K562 (cell line): ENCODE measurements around the gene MRPL11. TPM values are rescaled to one million over a fixed set of nuclear protein-coding genes. Genes with fewer than 3 reads are reported as not detected.

Source experiments
- CREB3 ChIP-seq: fragments of 450-650 bp; conservative IDR thresholded peaks from 2 replicates; pipeline ENCODE4 v1.6.1; 2016; ENCODE audit warnings: missing genetic modification characterization, low read depth, mild to moderate bottlenecking, missing compliant biosample characterization, moderate library complexity
- E2F5 ChIP-seq: sonication (generic); formaldehyde crosslinking; IDR thresholded peaks from 2 replicates; pipeline ENCODE4 v1.8.0; 2022; ENCODE audit warnings: mild to moderate bottlenecking, missing genetic modification reagents
- ELK3 ChIP-seq: fragments of 450-650 bp; formaldehyde crosslinking; IDR thresholded peaks from 2 replicates; pipeline ENCODE4 v1.4.0; 2020; ENCODE audit warnings: mild to moderate bottlenecking
- ETS1 ChIP-seq: conservative IDR thresholded peaks from 2 replicates; pipeline ENCODE4 v1.6.1; 2011; ENCODE audit warnings: low read depth, mild to moderate bottlenecking, low read length; ENCODE audit not compliant: control insufficient read depth
- HMGXB4 ChIP-seq: sonication (generic); formaldehyde crosslinking; IDR thresholded peaks from 2 replicates; pipeline ENCODE4 v1.8.1; 2023; ENCODE audit warnings: mild to moderate bottlenecking, missing genetic modification reagents
- HNRNPL ChIP-seq: fragments of 200-400 bp; formaldehyde crosslinking; IDR thresholded peaks from 2 replicates; pipeline ENCODE4 v1.6.1; 2017; ENCODE audit warnings: low read depth, mild to moderate bottlenecking, low read length
- KDM1A ChIP-seq, 2 experiments: fragments of 450-650 bp; IDR thresholded peaks; 2 replicates each; pipeline ENCODE4 v1.6.1; 2016; ENCODE audit warnings: mild to moderate bottlenecking in 2 of 2
- MCM5 ChIP-seq: fragments of 450-650 bp; IDR thresholded peaks from 2 replicates; pipeline ENCODE4 v1.6.1; 2016; ENCODE audit warnings: low read depth
- MLLT1 ChIP-seq, 2 experiments: fragments of 450-650 bp; IDR thresholded peaks; 2 replicates each; pipeline ENCODE4 v1.6.1; 2016
- PPARD ChIP-seq: fragments of 250-450 bp; sonication (Bioruptor Pico); IDR thresholded peaks from 2 replicates; pipeline ENCODE4 v1.8.0; 2022; ENCODE audit warnings: inconsistent platforms, mild to moderate bottlenecking, moderate library complexity
- SMC3 ChIP-seq: conservative IDR thresholded peaks from 2 replicates; pipeline ENCODE4 v1.6.1; 2011; ENCODE audit warnings: low read depth, low read length, improper control_type of control experiment; ENCODE audit not compliant: insufficient read depth
- SNAPC5 ChIP-seq: fragments of 250-450 bp; sonication (Bioruptor Pico); IDR thresholded peaks from 2 replicates; pipeline ENCODE4 v1.8.0; 2021; ENCODE audit warnings: moderate library complexity, mild to moderate bottlenecking, inconsistent platforms
- ZBTB5 ChIP-seq: fragments of 450-650 bp; IDR thresholded peaks from 2 replicates; pipeline ENCODE4 v1.6.1; 2017; ENCODE audit warnings: antibody characterized with exemption
- ZNF512 ChIP-seq: IDR thresholded peaks from 2 replicates; pipeline ENCODE4 v1.6.1; 2016; ENCODE audit warnings: missing genetic modification characterization, missing compliant biosample characterization
- polyA plus RNA-seq, 8 experiments: library from polyadenylated mRNA; depleted of rRNA in 4 of 8; stranded (reverse) in 5 of 8; unstranded in 3 of 8; fragments of >200 nt; fragmentation: Nextera tagmentation in 2 of 8; fragmentation: Illumina TruSeq in 1 of 8; extraction: Ambion mirVana in 2 of 8; extraction: Trizol in 1 of 8; gene quantifications; 2 replicates each; pipeline versions ENCODE4 v1.2.1 to v1.2.3, GENCODE V29; 2011 to 2014; ENCODE audit warnings: inconsistent platforms in 1 of 8, missing spikeins in 1 of 8
- total RNA-seq, 7 experiments: library from RNA; depleted of rRNA in 6 of 7; stranded (reverse); fragments of >200 nt in 6 of 7; fragmentation: Illumina TruSeq in 2 of 7; extraction: Trizol in 2 of 7; gene quantifications; 2 replicates each; pipeline versions ENCODE4 v1.2.1 to v1.2.3, GENCODE V29; 2011 to 2021; ENCODE audit warnings: low replicate concordance in 1 of 7

The MRPL11 gene
- total and polyA plus RNA-seq, 9 of the 15 experiments (the other 6 are each of a cell fraction or from before 2014, with no cell fraction given): 33.0 to 173 (median 91.9) TPM

- no peak for TF ChIP-seq MLLT1 (IDR thresholded peaks at IDR 0.05)
- no peak; the same call in 1 of the 2 replicates for TF ChIP-seq HMGXB4
- no peak for TF ChIP-seq CREB3 (tag)
- no peak for TF ChIP-seq ELK3 (CRISPR knock-in tag)
- peak; percentile 20; the same call in 1 of the 2 replicates for TF ChIP-seq SMC3
- no peak for TF ChIP-seq ZBTB5
- TF ChIP-seq E2F5 (CRISPR knock-in tag): 0 out of 2 replicates have a peak, but pooled peaks have one; percentile 22
- TF ChIP-seq ZNF512 (tag): no peak
- peak; percentile 66 for TF ChIP-seq ETS1
- no peak for TF ChIP-seq MCM5
- TF ChIP-seq SNAPC5 (CRISPR knock-in tag): no peak
- peak; percentile 77 to 92 for TF ChIP-seq KDM1A (IDR thresholded peaks at IDR 0.05)
- TF ChIP-seq PPARD: no peak
- peak; percentile 84 for TF ChIP-seq HNRNPL
Measured at GRCh38 chr11:66480117-66480938, 41.7 kb upstream of the MRPL11 start, which contains the start of gene DPP3 (continued).
